MM.1S (cell line): ENCODE data around the gene SHD.
"Not testable (repeated sequence)": the region's sequence is repeated elsewhere in the genome, so short reads cannot be mapped to it uniquely, and the experiment has no call there.

Source experiments
- DNase-seq: peaks from one replicate; pipeline ENCODE4 v3.0.0-alpha.2; 2015
- H2AFZ ChIP-seq: fragments of 300-600 bp; sonication (generic); 2 replicates; pipeline ENCODE4 v1.6.0; 2016; ENCODE audit warnings: antibody characterized with exemption, low read length
- H3F3A ChIP-seq: fragments of 300-600 bp; sonication (generic); 2 replicates; pipeline ENCODE4 v1.6.1; 2016; ENCODE audit warnings: mild to moderate bottlenecking, antibody characterized with exemption, low read length, moderate library complexity, mixed read lengths; ENCODE audit not compliant: insufficient read depth
- H3K27ac ChIP-seq: fragments of 300-600 bp; sonication (generic); 2 replicates; pipeline ENCODE4 v1.5.1; 2016; ENCODE audit warnings: mild to moderate bottlenecking, low read length
- H3K27me3 ChIP-seq: fragments of 300-600 bp; sonication (generic); replicated peaks from 2 replicates; pipeline ENCODE4 v1.6.0; 2016; ENCODE audit warnings: low read length; ENCODE audit not compliant: insufficient read depth
- H3K36me3 ChIP-seq: fragments of 300-600 bp; sonication (generic); replicated peaks from 2 replicates; pipeline ENCODE4 v1.6.1; 2016; ENCODE audit warnings: mild to moderate bottlenecking, low read length, mixed read lengths; ENCODE audit not compliant: insufficient read depth
- H3K4me1 ChIP-seq: fragments of 300-600 bp; sonication (generic); 2 replicates; pipeline ENCODE4 v1.6.1; 2016; ENCODE audit warnings: low read length, mixed read lengths
- H3K4me2 ChIP-seq: fragments of 300-600 bp; sonication (generic); 2 replicates; pipeline ENCODE4 v1.6.0; 2016; ENCODE audit warnings: low read depth, low read length
- H3K4me3 ChIP-seq: fragments of 300-600 bp; sonication (generic); 2 replicates; pipeline ENCODE4 v1.5.1; 2016; ENCODE audit warnings: low read length, mixed read lengths
- H3K79me2 ChIP-seq: fragments of 300-600 bp; sonication (generic); 2 replicates; pipeline ENCODE4 v1.6.1; 2016; ENCODE audit warnings: mixed run types, low read length, mixed read lengths
- H3K9ac ChIP-seq: fragments of 300-600 bp; sonication (generic); 2 replicates; pipeline ENCODE4 v1.6.1; 2016; ENCODE audit warnings: low read length, mixed read lengths
- H3K9me2 ChIP-seq: fragments of 300-600 bp; sonication (generic); replicated peaks from 2 replicates; pipeline ENCODE4 v1.6.1; 2016; ENCODE audit warnings: mild to moderate bottlenecking, low read length, mixed read lengths; ENCODE audit not compliant: insufficient read depth
- H3K9me3 ChIP-seq: fragments of 300-600 bp; sonication (generic); replicated peaks from 2 replicates; pipeline ENCODE4 v1.6.1; 2016; ENCODE audit warnings: mild to moderate bottlenecking, low read length, mixed read lengths; ENCODE audit not compliant: insufficient read depth
- H4K20me1 ChIP-seq: fragments of 300-600 bp; sonication (generic); 2 replicates; pipeline ENCODE4 v1.6.1; 2016; ENCODE audit warnings: mild to moderate bottlenecking, low read length, moderate library complexity, mixed read lengths; ENCODE audit not compliant: insufficient read depth
- CTCF ChIP-seq: fragments of 300-600 bp; sonication (generic); IDR thresholded peaks from 2 replicates; pipeline ENCODE4 v1.5.1; 2016; ENCODE audit warnings: antibody characterized with exemption, low read length, mixed read lengths
- EZH2 ChIP-seq: fragments of 300-600 bp; sonication (generic); optimal IDR thresholded peaks from 2 replicates; pipeline ENCODE3; 2017; ENCODE audit warnings: low read depth, mild to moderate bottlenecking, antibody characterized with exemption, low read length, mixed read lengths
- EZH2phosphoT487 ChIP-seq: fragments of 300-600 bp; sonication (generic); IDR thresholded peaks from 2 replicates; pipeline ENCODE4 v1.6.1; 2018; ENCODE audit warnings: antibody characterized with exemption, low read length

SHD gene

GRCh38 chr19:4278419-4279266, at the start of gene SHD:
TSS of gene SHD (plus strand) at chr19:4279266. CDS start at chr19:4280064, 798 bp downstream.
- Histone ChIP-seq H4K20me1 (no peaks in the 10 kb centered on the region), H3K4me2 (no peak within 1 kb of the TSS), H3K4me3 (no peak within 1 kb of the TSS), H3K4me1 (no peaks in the 10 kb centered on the region), H3K36me3 (no peaks in the 10 kb centered on the region), H2AFZ (no peak within 1 kb of the TSS), H3F3A (no peaks in the 10 kb centered on the region), H3K9me3 (no peaks in the 10 kb centered on the region), H3K27ac (no peak within 1 kb of the TSS), H3K27me3 (peaks cover 72% of the 10 kb centered on the region), H3K9ac (no peak within 1 kb of the TSS), H3K79me2 (no peaks in the 10 kb centered on the region), H3K9me2 (no peaks in the 10 kb centered on the region)
- TF ChIP-seq EZH2 (no peak), CTCF (no peak), EZH2phosphoT487 (no peak)
- DNase-seq, result no peak

- not testable (repeated sequence) for H3F3A ChIP-seq, H3K79me2 ChIP-seq, H3K27ac ChIP-seq, H3K36me3 ChIP-seq, H3K9ac ChIP-seq, H2AFZ ChIP-seq, H3K9me3 ChIP-seq, H3K4me3 ChIP-seq, H4K20me1 ChIP-seq, DNase-seq, H3K4me2 ChIP-seq, H3K9me2 ChIP-seq, H3K4me1 ChIP-seq
- H3K27me3 ChIP-seq, result peaks cover 96% of the 10 kb centered on the region
Observed at GRCh38 chr19:4230237-4230636, 48.8 kb upstream of the SHD start.

- not testable (repeated sequence) for H3K4me2 ChIP-seq, H3K9me2 ChIP-seq, H3K27ac ChIP-seq, H3K9me3 ChIP-seq, H3K79me2 ChIP-seq, H3K36me3 ChIP-seq, DNase-seq, H2AFZ ChIP-seq, H4K20me1 ChIP-seq, H3K4me1 ChIP-seq, H3F3A ChIP-seq, H3K9ac ChIP-seq, H3K4me3 ChIP-seq
- peaks cover 92% of the 10 kb centered on the region for H3K27me3 ChIP-seq
Observed at GRCh38 chr19:4231521-4231920, 47.5 kb upstream of the SHD start.

- H3K27ac ChIP-seq, H3K36me3 ChIP-seq, DNase-seq, H3K4me1 ChIP-seq, H2AFZ ChIP-seq, H3K9ac ChIP-seq, H3K9me2 ChIP-seq, H3K4me3 ChIP-seq, H4K20me1 ChIP-seq, H3K79me2 ChIP-seq, H3F3A ChIP-seq, H3K4me2 ChIP-seq, H3K9me3 ChIP-seq: not testable (repeated sequence)
- H3K27me3 ChIP-seq, result peaks cover 94% of the 10 kb centered on the region
Observed at GRCh38 chr19:4232139-4232538, 46.9 kb upstream of the SHD start.
